ENCODE data around the gene SF1.
"Not testable (repeated sequence)": the region's sequence is repeated elsewhere in the genome, so short reads cannot be mapped to it uniquely, and the experiment has no call there.

Gene SF1

GRCh38 chr11:64823568-64824119, 45.3 kb upstream of the SF1 start:
- Histone ChIP-seq H2AFZ (no peak overlapping the region), H3K4me3 (ENCODE audit: low read depth, low read length) (no peak overlapping the region), H3K27me3 (ENCODE audit: control insufficient read depth, insufficient read depth, low read length) (no peaks in the 10 kb centered on the region), H3K27ac (no peak overlapping the region), H3K79me2 (no peaks in the 10 kb centered on the region), H3K4me1 (no peaks in the 10 kb centered on the region), H3K9me3 (ENCODE audit: control insufficient read depth, low read length) (no peaks in the 10 kb centered on the region), H3K4me2 (ENCODE audit: low read length) (no peak overlapping the region), H3K36me3 (ENCODE audit: control insufficient read depth, insufficient read depth, low read length) (no peaks in the 10 kb centered on the region), H3K9ac (no peak overlapping the region)
- no peak for TF ChIP-seq CTCF (IDR thresholded peaks at IDR 0.05)

GRCh38 chr11:64817476-64817875, 39.1 kb upstream of the SF1 start:
- H3K4me3 ChIP-seq (ENCODE audit: low read depth, low read length), result no peak overlapping the region
- H3K27me3 ChIP-seq (ENCODE audit: control insufficient read depth, insufficient read depth, low read length), result no peaks in the 10 kb centered on the region
- no peak for TF ChIP-seq CTCF (IDR thresholded peaks at IDR 0.05)
- H3K4me2 ChIP-seq (ENCODE audit: low read length), result no peak overlapping the region
- H2AFZ ChIP-seq, result no peak overlapping the region
- H3K9me3 ChIP-seq (ENCODE audit: control insufficient read depth, low read length), result no peaks in the 10 kb centered on the region
- no peak overlapping the region for H3K27ac ChIP-seq
- H3K4me1 ChIP-seq, result no peaks in the 10 kb centered on the region
- no peaks in the 10 kb centered on the region for H3K79me2 ChIP-seq
- H3K9ac ChIP-seq, result no peak overlapping the region
- no peaks in the 10 kb centered on the region for H3K36me3 ChIP-seq (ENCODE audit: control insufficient read depth, insufficient read depth, low read length)

- not testable (repeated sequence) for H2AFZ ChIP-seq; H3K9ac ChIP-seq; H3K4me3 ChIP-seq (ENCODE audit: low read depth, low read length); H3K4me2 ChIP-seq (ENCODE audit: low read length); H3K27me3 ChIP-seq (ENCODE audit: control insufficient read depth, insufficient read depth, low read length); H3K9me3 ChIP-seq (ENCODE audit: control insufficient read depth, low read length); H3K4me1 ChIP-seq; H3K27ac ChIP-seq; H3K79me2 ChIP-seq; H3K36me3 ChIP-seq (ENCODE audit: control insufficient read depth, insufficient read depth, low read length)
These were observed 37.1 kb upstream of the SF1 start for GRCh38 chr11:64815433-64815832.

- Histone ChIP-seq H3K4me3 (ENCODE audit: low read depth, low read length) (no peak overlapping the region), H3K27ac (no peak overlapping the region), H3K9me3 (ENCODE audit: control insufficient read depth, low read length) (no peaks in the 10 kb centered on the region), H3K9ac (no peak overlapping the region), H3K4me1 (no peaks in the 10 kb centered on the region), H2AFZ (no peak overlapping the region), H3K79me2 (no peaks in the 10 kb centered on the region), H3K27me3 (ENCODE audit: control insufficient read depth, insufficient read depth, low read length) (no peaks in the 10 kb centered on the region), H3K36me3 (ENCODE audit: control insufficient read depth, insufficient read depth, low read length) (no peaks in the 10 kb centered on the region), H3K4me2 (ENCODE audit: low read length) (no peak overlapping the region)
- no peak for TF ChIP-seq CTCF (IDR thresholded peaks at IDR 0.05)
These were observed 36.4 kb upstream of the SF1 start for GRCh38 chr11:64814712-64815187.

- Histone ChIP-seq H3K4me3 (ENCODE audit: low read depth, low read length) (no peak overlapping the region), H3K4me2 (ENCODE audit: low read length) (no peak overlapping the region), H3K27ac (no peak overlapping the region), H3K36me3 (ENCODE audit: control insufficient read depth, insufficient read depth, low read length) (no peaks in the 10 kb centered on the region), H3K4me1 (no peaks in the 10 kb centered on the region), H3K79me2 (no peaks in the 10 kb centered on the region), H3K27me3 (ENCODE audit: control insufficient read depth, insufficient read depth, low read length) (no peaks in the 10 kb centered on the region), H3K9ac (no peak overlapping the region), H2AFZ (no peak overlapping the region), H3K9me3 (ENCODE audit: control insufficient read depth, low read length) (no peaks in the 10 kb centered on the region)
- no peak for TF ChIP-seq CTCF (IDR thresholded peaks at IDR 0.05)
These were observed 35.5 kb upstream of the SF1 start for GRCh38 chr11:64813826-64814225.
